H1 (cell line): ENCODE results near the gene CCDC88C. TPM values are rescaled to one million over a fixed set of nuclear protein-coding genes. Genes with fewer than 3 reads are reported as not detected.

Experiments
- CTCF ChIA-PET: fragments of 300-600 bp; sonication (Branson Sonifier 250); formaldehyde crosslinking; loops from one replicate; lab custom pipeline; 2021; ENCODE audit not compliant: partially characterized antibody; lab: Charles Lee
- POLR2A ChIA-PET: fragments of 300-600 bp; sonication (Branson Sonifier 250); formaldehyde crosslinking; loops from one replicate; lab custom pipeline; 2021; ENCODE audit warnings: inconsistent platforms; ENCODE audit not compliant: partially characterized antibody; lab: Charles Lee
- DNase-seq, 2 experiments: peaks; one replicate each; pipeline versions ENCODE4 v3.0.0 to v3.0.0-alpha.2; 2010 to 2022; ENCODE audit warnings: low spot score in 2 of 2, low read depth in 1 of 2, mixed read lengths in 1 of 2
- FAIRE-seq: peaks from 2 replicates; lab custom pipeline; 2011; peaks lifted over from hg19 to GRCh38; lab: Jason Lieb, UNC
- H2AFZ ChIP-seq: 2 replicates; pipeline ENCODE4 v1.8.1; 2012; ENCODE audit warnings: low read length, inconsistent platforms
- H2AK5ac ChIP-seq: 2 replicates; pipeline ENCODE4 v1.6.1; 2013; ENCODE audit warnings: low read depth, low read length
- H2BK120ac ChIP-seq: replicated peaks from 2 replicates; pipeline ENCODE3; 2013; ENCODE audit warnings: low read depth, low read length, inconsistent platforms
- H2BK12ac ChIP-seq: 2 replicates; pipeline ENCODE4 v1.6.1; 2013; ENCODE audit warnings: low read depth, low read length
- H2BK15ac ChIP-seq: 2 replicates; pipeline ENCODE4 v1.6.1; 2013; ENCODE audit warnings: low read length
- H2BK20ac ChIP-seq: 2 replicates; pipeline ENCODE4 v1.6.1; 2013; ENCODE audit warnings: low read length
- H2BK5ac ChIP-seq: 2 replicates; pipeline ENCODE4 v1.6.1; 2013; ENCODE audit warnings: low read depth, low read length
- H3K14ac ChIP-seq: 2 replicates; pipeline ENCODE4 v1.6.1; 2013; ENCODE audit warnings: inconsistent platforms; ENCODE audit not compliant: insufficient read length
- H3K18ac ChIP-seq: 2 replicates; pipeline ENCODE4 v1.6.1; 2013; ENCODE audit warnings: low read length; ENCODE audit errors: extremely low read depth
- H3K23ac ChIP-seq: 2 replicates; pipeline ENCODE4 v1.6.1; 2013; ENCODE audit warnings: inconsistent platforms; ENCODE audit not compliant: insufficient read length
- H3K23me2 ChIP-seq: 2 replicates; pipeline ENCODE4 v1.6.1; 2013; ENCODE audit warnings: low read depth, low read length
- H3K27ac ChIP-seq: 2 replicates; pipeline ENCODE4 v1.6.1; 2011; ENCODE audit warnings: low read depth, low read length, inconsistent platforms
- H3K27me3 ChIP-seq, 4 experiments: replicated peaks in 1 of 4; 1 replicate in 1 of 4; 2 replicates in 3 of 4; pipeline versions ENCODE4 v1.6.1 to v1.8.1; 2011 to 2013; ENCODE audit warnings: low read length in 3 of 4, mild to moderate bottlenecking in 3 of 4, inconsistent platforms in 2 of 4, mixed read lengths in 2 of 4, moderate library complexity in 1 of 4; ENCODE audit not compliant: control insufficient read depth in 3 of 4, insufficient read depth in 3 of 4; ENCODE audit errors: extremely low read depth in 1 of 4
- H3K36me3 ChIP-seq, 4 experiments: 2 replicates each; pipeline versions ENCODE4 v1.6.1 to v1.8.1; 2011 to 2013; ENCODE audit warnings: mild to moderate bottlenecking in 4 of 4, low read length in 3 of 4, moderate library complexity in 2 of 4, control low read depth in 1 of 4, inconsistent platforms in 1 of 4; ENCODE audit not compliant: insufficient read depth in 4 of 4, control insufficient read depth in 2 of 4
- H3K4ac ChIP-seq: replicated peaks from 2 replicates; pipeline ENCODE3; 2013; ENCODE audit warnings: low read length, low read depth, mixed read lengths, inconsistent platforms; ENCODE audit not compliant: insufficient read length
- H3K4me1 ChIP-seq, 4 experiments: replicated peaks in 1 of 4; 1 replicate in 1 of 4; 2 replicates in 3 of 4; pipeline versions ENCODE4 v1.6.1 to v1.8.1; 2011 to 2013; ENCODE audit warnings: low read length in 3 of 4, inconsistent platforms in 2 of 4, mixed read lengths in 1 of 4; ENCODE audit not compliant: insufficient read depth in 4 of 4, control insufficient read depth in 3 of 4
- H3K4me2 ChIP-seq, 2 experiments: 2 replicates each; pipeline versions ENCODE4 v1.6.1 to v1.8.1; 2011 to 2013; ENCODE audit warnings: low read depth in 2 of 2, low read length in 2 of 2, control low read depth in 1 of 2, inconsistent platforms in 1 of 2, mild to moderate bottlenecking in 1 of 2; ENCODE audit not compliant: insufficient read depth in 1 of 2
- H3K4me3 ChIP-seq, 4 experiments: fragments of 200-600, 300-600 bp in 1 of 4; sonication (generic), shearing (Covaris generic), sonication (Bioruptor Twin) in 1 of 4; 2 replicates each; pipeline versions ENCODE4 v1.5.1 to v1.8.1; 2011 to 2016; ENCODE audit warnings: low read length in 4 of 4, low read depth in 3 of 4, control low read depth in 2 of 4, inconsistent platforms in 2 of 4, mild to moderate bottlenecking in 2 of 4, mixed read lengths in 1 of 4, moderate library complexity in 1 of 4; ENCODE audit not compliant: insufficient read depth in 2 of 4; ENCODE audit errors: extremely low read depth in 1 of 4
- H3K56ac ChIP-seq: replicated peaks from 2 replicates; pipeline ENCODE3; 2013; ENCODE audit warnings: low read depth, mild to moderate bottlenecking, mixed read lengths, low read length, inconsistent platforms; ENCODE audit not compliant: insufficient read length
- H3K79me1 ChIP-seq: 2 replicates; pipeline ENCODE4 v1.6.1; 2013; ENCODE audit warnings: low read depth, low read length, control low read depth
- H3K79me2 ChIP-seq, 2 experiments: 2 replicates each; pipeline versions ENCODE4 v1.6.1 to v1.8.1; 2012 to 2013; ENCODE audit warnings: low read length in 2 of 2, mild to moderate bottlenecking in 2 of 2, inconsistent platforms in 1 of 2; ENCODE audit not compliant: insufficient read depth in 2 of 2, control insufficient read depth in 1 of 2
- H3K9ac ChIP-seq, 4 experiments: replicated peaks in 1 of 4; 1 replicate in 1 of 4; 2 replicates in 3 of 4; pipeline versions ENCODE4 v1.6.1 to v1.8.1; 2011 to 2013; ENCODE audit warnings: low read depth in 3 of 4, low read length in 3 of 4, control low read depth in 2 of 4, mild to moderate bottlenecking in 2 of 4, moderate library complexity in 2 of 4, inconsistent platforms in 1 of 4; ENCODE audit errors: extremely low read depth in 1 of 4
- H3K9me3 ChIP-seq, 2 experiments: 2 replicates each; pipeline versions ENCODE4 v1.6.1 to v1.8.1; 2012 to 2013; ENCODE audit warnings: mild to moderate bottlenecking in 2 of 2, moderate library complexity in 2 of 2, control low read depth in 1 of 2, inconsistent platforms in 1 of 2, low read depth in 1 of 2, low read length in 1 of 2, mixed read lengths in 1 of 2; ENCODE audit not compliant: insufficient read depth in 2 of 2
- H4K20me1 ChIP-seq, 2 experiments: replicated peaks in 1 of 2; 2 replicates each; pipeline versions ENCODE3 to v1.8.1; 2011 to 2013; ENCODE audit warnings: inconsistent platforms in 2 of 2, low read length in 2 of 2, mild to moderate bottlenecking in 1 of 2; ENCODE audit not compliant: insufficient read depth in 2 of 2, control insufficient read depth in 1 of 2
- H4K5ac ChIP-seq: 2 replicates; pipeline ENCODE4 v1.6.1; 2013; ENCODE audit warnings: low read length, low read depth, mixed read lengths, inconsistent platforms; ENCODE audit not compliant: insufficient read length
- H4K8ac ChIP-seq: 2 replicates; pipeline ENCODE4 v1.8.0; 2013; ENCODE audit warnings: mild to moderate bottlenecking, moderate library complexity, low read length, inconsistent platforms; ENCODE audit not compliant: insufficient read depth; ENCODE audit errors: extremely low read depth
- H4K91ac ChIP-seq: replicated peaks from 2 replicates; pipeline ENCODE3; 2013; ENCODE audit warnings: low read length, mixed read lengths, inconsistent platforms; ENCODE audit not compliant: insufficient read length
- BACH1 ChIP-seq: IDR thresholded peaks from 2 replicates; pipeline ENCODE4 v1.6.1; 2012; ENCODE audit warnings: low read length, improper control_type of control experiment
- RAD21 ChIP-seq, 2 experiments: IDR thresholded peaks in 1 of 2; conservative IDR thresholded peaks in 1 of 2; 2 replicates each; pipeline ENCODE4 v1.6.1; 2011; ENCODE audit warnings: low read depth in 2 of 2, low read length in 2 of 2, improper control_type of control experiment in 1 of 2, inconsistent platforms in 1 of 2, mild to moderate bottlenecking in 1 of 2, moderate library complexity in 1 of 2
- WGBS, 2 experiments: shearing (Covaris generic) in 1 of 2; methylation state at CpG; one replicate each; pipeline versions ENCODE4 v1.1.6 to v1.1.7; 2013 to 2015; ENCODE audit warnings: low lambda C conversion rate in 2 of 2, mixed read lengths in 2 of 2, inconsistent platforms in 1 of 2, low coverage in 1 of 2, missing lambda C conversion rate in 1 of 2; ENCODE audit not compliant: insufficient replicate concordance in 2 of 2, insufficient coverage in 1 of 2, insufficient read length in 1 of 2; ENCODE audit errors: extremely low coverage in 1 of 2, missing lambda C conversion rate in 1 of 2; 5-methylcytosine and 5-hydroxymethylcytosine counted together
- polyA plus RNA-seq, 7 experiments: library from polyadenylated mRNA; depleted of rRNA in 3 of 7; stranded (reverse) in 5 of 7; unstranded in 2 of 7; fragments of >200 nt in 5 of 7; fragments of 200-250 nt in 2 of 7; gene quantifications; 1 replicate in 5 of 7; 2 replicates in 1 of 7; 4 replicates in 1 of 7; pipeline versions ENCODE4 v1.2.1 to v1.2.3, GENCODE V29; 2011 to 2013; ENCODE audit warnings: missing spikeins in 2 of 7, mixed read lengths in 2 of 7
- total RNA-seq: library from RNA; stranded (reverse); fragmentation: NEBNext Ultra II Directional; extraction: Animal tissue kit (Norgen Biotek cat#: 25700); gene quantifications from 2 replicates; pipeline ENCODE4 v1.2.1, GENCODE V29; 2021

Gene CCDC88C
- total and polyA plus RNA-seq, 2 of the 8 experiments (the other 6 are each of a cell fraction or from before 2014, with no cell fraction given) = 10.3 to 57.7 TPM

GRCh38 chr14:91255026-91255695, 162.5 kb downstream of the CCDC88C start:
- WGBS, 2 experiments = 82% methylated on average over 9 of the region's 9 CpGs; no CpG with 5 or more reads in 1 of the 2 experiments
- Histone ChIP-seq H2AK5ac (no peak overlapping the region), H3K4me1 (peaks cover 0 to 10% (median 8%) of the 10 kb centered on the region in 4 experiments; a peak in 6 of 7 replicates), H2BK120ac (no peak overlapping the region), H3K27me3 (peaks cover 0 to 16% (median 9%) of the 10 kb centered on the region in 4 experiments; a peak in 6 of 7 replicates), H4K8ac (no peak overlapping the region), H3K18ac (no peak overlapping the region), H2BK15ac (no peak overlapping the region), H4K5ac (no peak overlapping the region), H3K4me2 (no peak overlapping the region), H3K56ac (no peak overlapping the region), H4K20me1 (no peaks in the 10 kb centered on the region), H3K23me2 (peaks cover 15% of the 10 kb centered on the region), H3K79me2 (no peaks in the 10 kb centered on the region), H3K9ac (no peak overlapping the region), H3K23ac (no peak overlapping the region), H3K27ac (no peak overlapping the region), H3K4ac (no peak overlapping the region), H2AFZ (no peak overlapping the region), H2BK5ac (no peak overlapping the region), H3K9me3 (no peaks in the 10 kb centered on the region), H2BK12ac (no peak overlapping the region), H3K4me3 (no peak overlapping the region), H2BK20ac (0 out of 2 replicates have a peak overlapping the region, but pooled peaks have one; percentile 80), H4K91ac (no peak overlapping the region), H3K14ac (no peak overlapping the region), H3K79me1 (no peaks in the 10 kb centered on the region), H3K36me3 (no peaks in the 10 kb centered on the region)
- FAIRE-seq (no peak), DNase-seq (no peak)
- CTCF ChIA-PET = interaction anchor here (1.1 to 3.7 kb wide), 7 partner anchors 10 to 165 kb away, joined by 4 to 20 read pairs (median 9); partner anchors contain the start of gene GPR68
- POLR2A ChIA-PET = interaction anchor here (1.1 to 3.7 kb wide), 2 partner anchors 9 to 19 kb away, joined by 3 to 15 read pairs; no protein-coding TSS in a partner anchor
- TF ChIP-seq BACH1 = no peak
- peak; percentile 25 to 34; a peak in 2 of 4 replicates for TF ChIP-seq RAD21 (IDR thresholded peaks at IDR 0.05 in 1 of 2, conservative IDR thresholded peaks at IDR 0.05 in 1 of 2; ENCODE audit: low read depth in 2 of 2, low read length in 2 of 2)
